GM23248 (cell line): ENCODE measurements around the gene NPAS2.

Source experiments
- EZH2 ChIP-seq: fragments of 200-600 bp; sonication (generic); IDR thresholded peaks from 2 replicates; pipeline ENCODE4 v1.6.1; 2018; ENCODE audit warnings: antibody characterized with exemption, mild to moderate bottlenecking; ENCODE audit not compliant: insufficient read depth, poor library complexity, severe bottlenecking
- EZH2phosphoT487 ChIP-seq: fragments of 200-600 bp; sonication (generic); IDR thresholded peaks from 2 replicates; pipeline ENCODE4 v1.6.1; 2018; ENCODE audit warnings: antibody characterized with exemption, moderate library complexity, mild to moderate bottlenecking, low read depth; ENCODE audit not compliant: insufficient read depth

DNA sequence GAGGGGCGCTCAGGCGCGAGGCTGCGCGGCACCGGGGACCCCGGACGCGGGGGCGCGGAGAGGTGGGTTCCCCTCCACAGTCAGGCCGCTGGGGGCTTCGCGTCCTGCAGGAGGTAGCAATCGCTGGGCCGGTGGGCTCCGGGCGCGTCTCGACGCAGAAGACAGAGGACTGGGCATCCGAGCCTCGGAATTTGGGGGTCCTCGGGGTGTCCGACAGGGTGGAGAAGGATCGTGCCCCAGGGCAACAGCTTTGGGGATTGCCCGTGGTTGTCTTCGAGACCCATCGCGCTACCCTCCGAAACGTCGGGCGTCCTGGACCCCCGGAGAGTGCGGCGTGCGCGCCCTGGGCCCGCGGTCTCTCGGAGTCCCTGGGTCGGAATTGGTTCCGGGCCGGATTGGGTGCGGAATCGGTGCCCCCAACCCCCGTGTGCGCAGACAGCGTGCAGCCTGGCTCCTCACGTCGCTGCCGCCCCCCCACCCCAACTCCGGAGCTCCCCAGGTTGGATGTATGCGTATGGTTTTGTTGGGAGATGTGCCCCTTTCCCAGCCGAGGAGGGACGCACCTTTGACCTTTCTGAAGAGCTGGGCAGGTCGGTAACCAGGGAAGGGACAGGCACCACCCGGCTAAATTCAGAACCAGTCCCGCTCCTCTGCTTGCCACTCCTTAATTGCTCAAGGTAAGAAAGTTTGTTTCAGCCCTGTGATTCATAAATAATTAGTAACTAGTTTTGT, 750 bp downstream of the NPAS2 start:
- TF ChIP-seq EZH2 (no peak), EZH2phosphoT487 (no peak)
